Neural cell (in vitro differentiated cells): Measurements from ENCODE around the gene TMEM202.

Experiments
- CTCF ChIP-seq: fragments of 450-650 bp; IDR thresholded peaks from 2 replicates; pipeline ENCODE4 v1.5.1; 2014; ENCODE audit warnings: antibody characterized with exemption, mild to moderate bottlenecking, moderate library complexity; ENCODE audit not compliant: poor library complexity, severe bottlenecking
- EZH2 ChIP-seq: fragments of 200-600, 300-800 bp; shearing (Covaris generic), sonication (generic); IDR thresholded peaks from 2 replicates; pipeline ENCODE4 v1.6.1; 2014; ENCODE audit warnings: antibody characterized with exemption, low read length, borderline replicate concordance, mild to moderate bottlenecking; ENCODE audit not compliant: insufficient read depth, poor library complexity, severe bottlenecking
- REST ChIP-seq: IDR thresholded peaks from 2 replicates; pipeline ENCODE4 v1.6.1; 2012; ENCODE audit warnings: borderline replicate concordance
- TAF1 ChIP-seq: IDR thresholded peaks from 2 replicates; pipeline ENCODE4 v1.6.1; 2012; ENCODE audit warnings: low read depth

- TF ChIP-seq CTCF: no peak
- no peak for TF ChIP-seq TAF1
- no peak for TF ChIP-seq EZH2
- no peak for TF ChIP-seq REST
These were observed 44.8 kb upstream of the TMEM202 start for GRCh38 chr15:72353266-72353665.
